Anterior cingulate cortex (tissue), 58 donors: ENCODE measurements around the gene YIF1A.
"Not testable (repeated sequence)": the region's sequence is repeated elsewhere in the genome, so short reads cannot be mapped to it uniquely, and the experiment has no call there.

Experiments
- DNase-seq, 58 donors: peaks; one replicate each; lab custom pipeline; 2025; lab: John Stamatoyannopoulos, UW

YIF1A gene

GRCh38 chr11:66258473-66258893, 30.5 kb downstream of the YIF1A start:
- peak in 1 of 58 donors; percentile 49 for DNase-seq

- DNase-seq = not testable (repeated sequence)
These were observed 35.9 kb downstream of the YIF1A start for GRCh38 chr11:66253081-66253480.

- DNase-seq = no peak
These were observed 37.1 kb downstream of the YIF1A start for GRCh38 chr11:66251809-66252208.

GRCh38 chr11:66248903-66249302, 40.0 kb downstream of the YIF1A start:
- DNase-seq = no peak

- DNase-seq = no peak
These were observed 41.1 kb downstream of the YIF1A start for GRCh38 chr11:66247801-66248200.

- no peak for DNase-seq
These were observed 41.6 kb downstream of the YIF1A start for GRCh38 chr11:66247295-66247694.

GRCh38 chr11:66243782-66244535, 45.0 kb downstream of the YIF1A start:
- DNase-seq = no peak

- DNase-seq = no peak
These were observed 46.7 kb downstream of the YIF1A start for GRCh38 chr11:66242095-66242765.

GRCh38 chr11:66240781-66241136, 48.2 kb downstream of the YIF1A start:
- DNase-seq = peak in 1 of 58 donors; percentile 31

GRCh38 chr11:66239998-66240780, 48.8 kb downstream of the YIF1A start:
- DNase-seq = no peak

GRCh38 chr11:66239511-66239910, 49.4 kb downstream of the YIF1A start:
- DNase-seq = no peak

- DNase-seq = no peak
These were observed 50.0 kb downstream of the YIF1A start for GRCh38 chr11:66238786-66239413.

- DNase-seq = no peak
These were observed 51.1 kb downstream of the YIF1A start for GRCh38 chr11:66237867-66238266.

- DNase-seq = no peak
These were observed 53.8 kb downstream of the YIF1A start for GRCh38 chr11:66235141-66235540.
